ENCODE results near the gene BLOC1S3.

BLOC1S3 gene

GRCh38 chr19:45173816-45174215, 4.8 kb upstream of the BLOC1S3 start:
- peak overlapping the region in 3 of 21 experiments; percentile 6 to 54 (median 49) for H3K27ac ChIP-seq
- H3K4me3 ChIP-seq = no peak overlapping the region

GRCh38 chr19:45175515-45176345, 2.9 kb upstream of the BLOC1S3 start:
- Histone ChIP-seq H3K4me3 (no peak overlapping the region), H3K27ac (peak overlapping the region in 1 of 21 experiments; percentile 85)

GRCh38 chr19:45177817-45178261, 745 bp upstream of the BLOC1S3 start, which contains the start of gene TRAPPC6A:
Gene TRAPPC6A, minus strand, starts transcription at chr19:45178237. Its CDS starts 19 bp downstream, at chr19:45178218.
- H3K27ac ChIP-seq = peak within 1 kb of the TSS; percentile 85 to 96 (median 91)
- peak within 1 kb of the TSS; percentile 62 to 88 (median 76) for H3K4me3 ChIP-seq

GRCh38 chr19:45179072-45179891, 698 bp downstream of the BLOC1S3 start:
- H3K4me3 ChIP-seq = peak overlapping the region; percentile 58 to 78 (median 69)
- peak overlapping the region; percentile 3 to 94 (median 84) for H3K27ac ChIP-seq

GRCh38 chr19:45179892-45180370, 1.3 kb downstream of the BLOC1S3 start:
- Histone ChIP-seq H3K4me3 (peak overlapping the region; percentile 58 to 78 (median 69)), H3K27ac (peak overlapping the region in 20 of 21 experiments; percentile 74 to 94 (median 84))

- no peak overlapping the region for H3K4me3 ChIP-seq
- no peak overlapping the region for H3K27ac ChIP-seq
Measured at GRCh38 chr19:45180936-45181335, 2.4 kb downstream of the BLOC1S3 start.

- no peak overlapping the region for H3K4me3 ChIP-seq
- H3K27ac ChIP-seq = no peak overlapping the region
Measured at GRCh38 chr19:45182758-45183157, 4.2 kb downstream of the BLOC1S3 start.

GRCh38 chr19:45184115-45184514, 5.5 kb downstream of the BLOC1S3 start:
- no peak overlapping the region for H3K27ac ChIP-seq
- H3K4me3 ChIP-seq = no peak overlapping the region

GRCh38 chr19:45186509-45187334, 8.1 kb downstream of the BLOC1S3 start:
- Histone ChIP-seq H3K27ac (no peak overlapping the region), H3K4me3 (no peak overlapping the region)

GRCh38 chr19:45187421-45188100, 9.0 kb downstream of the BLOC1S3 start:
- Histone ChIP-seq H3K27ac (no peak overlapping the region), H3K4me3 (no peak overlapping the region)

- Histone ChIP-seq H3K27ac (no peak overlapping the region), H3K4me3 (no peak overlapping the region)
Measured at GRCh38 chr19:45189971-45190370, 11.4 kb downstream of the BLOC1S3 start.

GRCh38 chr19:45191375-45191774, 12.8 kb downstream of the BLOC1S3 start:
- no peak overlapping the region for H3K4me3 ChIP-seq

GRCh38 chr19:45195764-45196163, 17.2 kb downstream of the BLOC1S3 start:
- no peak overlapping the region for H3K4me3 ChIP-seq
- H3K27ac ChIP-seq = peak overlapping the region in 1 of 21 experiments; percentile 35

More at GRCh38 chr19:45191375-45191774, 12.8 kb downstream of the BLOC1S3 start:
- peak overlapping the region in 2 of 21 experiments; percentile 31 to 69 for H3K27ac ChIP-seq

- no peak overlapping the region for H3K27ac ChIP-seq
- no peak overlapping the region for H3K4me3 ChIP-seq
Measured at GRCh38 chr19:45200568-45200967, 22.0 kb downstream of the BLOC1S3 start.

- Histone ChIP-seq H3K4me3 (no peak overlapping the region), H3K27ac (peak overlapping the region in 7 of 21 experiments; percentile 11 to 55 (median 40))
Measured at GRCh38 chr19:45202637-45203036, 24.1 kb downstream of the BLOC1S3 start.

GRCh38 chr19:45205810-45206209, 27.2 kb downstream of the BLOC1S3 start:
- H3K27ac ChIP-seq = no peak overlapping the region
- H3K4me3 ChIP-seq = no peak overlapping the region

- Histone ChIP-seq H3K27ac (no peak overlapping the region), H3K4me3 (no peak overlapping the region)
Measured at GRCh38 chr19:45206328-45206727, 27.7 kb downstream of the BLOC1S3 start.

GRCh38 chr19:45211751-45212381, 33.3 kb downstream of the BLOC1S3 start:
- Histone ChIP-seq H3K27ac (peak overlapping the region in 2 of 21 experiments; percentile 11 to 33), H3K4me3 (no peak overlapping the region)
